Endodermal cell (in vitro differentiated cells): Measurements from ENCODE around the gene FAM89A. TPM values are rescaled to one million over a fixed set of nuclear protein-coding genes. Genes with fewer than 3 reads are reported as not detected.
A peak's percentile ranks its signal among the peaks of the same experiment; 100 is the strongest.
"Not testable (repeated sequence)": the region's sequence is repeated elsewhere in the genome, so short reads cannot be mapped to it uniquely, and the experiment has no call there.

Experiments
- DNase-seq: peaks from one replicate; pipeline ENCODE4 v3.0.0-alpha.2; 2017
- H3K27ac ChIP-seq: 2 replicates; pipeline ENCODE4 v1.5.1; 2013; ENCODE audit warnings: mild to moderate bottlenecking, low read depth, low read length, moderate library complexity
- H3K27me3 ChIP-seq: 2 replicates; pipeline ENCODE4 v1.6.1; 2013; ENCODE audit warnings: mild to moderate bottlenecking, low read length, moderate library complexity; ENCODE audit not compliant: insufficient read depth, control insufficient read depth, poor library complexity, severe bottlenecking
- H3K36me3 ChIP-seq: 2 replicates; pipeline ENCODE4 v1.7.0; 2013; ENCODE audit warnings: mild to moderate bottlenecking, low read length, moderate library complexity; ENCODE audit not compliant: control insufficient read depth, insufficient read depth
- H3K4me1 ChIP-seq: one replicate; pipeline ENCODE4 v1.7.0; 2013; ENCODE audit warnings: low read length; ENCODE audit not compliant: control insufficient read depth, insufficient read depth
- H3K4me3 ChIP-seq: 2 replicates; pipeline ENCODE4 v1.5.1; 2013; ENCODE audit warnings: mild to moderate bottlenecking, low read length, moderate library complexity
- H3K9ac ChIP-seq: 2 replicates; pipeline ENCODE4 v1.6.1; 2013; ENCODE audit warnings: mild to moderate bottlenecking, low read length, moderate library complexity; ENCODE audit not compliant: poor library complexity, severe bottlenecking; ENCODE audit errors: extremely low read depth
- H3K9me3 ChIP-seq: 2 replicates; pipeline ENCODE4 v1.6.1; 2013; ENCODE audit warnings: mild to moderate bottlenecking, low read length, moderate library complexity; ENCODE audit not compliant: control insufficient read depth
- H3K27ac Mint-ChIP-seq: 2 replicates; pipeline ENCODE4 v1.8.0; 2020; ENCODE audit warnings: mixed read lengths
- H3K27me3 Mint-ChIP-seq: 2 replicates; pipeline ENCODE4 v1.8.0; 2021; ENCODE audit warnings: mild to moderate bottlenecking, mixed read lengths; ENCODE audit not compliant: insufficient read depth
- H3K36me3 Mint-ChIP-seq: 2 replicates; pipeline ENCODE4 v1.8.0; 2020; ENCODE audit warnings: low read depth, mixed read lengths
- H3K4me1 Mint-ChIP-seq: 2 replicates; pipeline ENCODE4 v1.8.0; 2020; ENCODE audit warnings: mixed read lengths
- H3K4me3 Mint-ChIP-seq: 2 replicates; pipeline ENCODE4 v1.8.0; 2020; ENCODE audit warnings: mild to moderate bottlenecking, moderate library complexity, mixed read lengths
- H3K9me3 Mint-ChIP-seq: 2 replicates; pipeline ENCODE4 v1.8.0; 2020; ENCODE audit warnings: mild to moderate bottlenecking, mixed read lengths
- WGBS, 2 experiments: methylation state at CpG; one replicate each; pipeline versions ENCODE4 v1.1.5 to v1.1.7; 2013; ENCODE audit warnings: missing lambda C conversion rate in 2 of 2, mixed read lengths in 1 of 2; ENCODE audit not compliant: insufficient coverage in 1 of 2, insufficient read length in 1 of 2; 5-methylcytosine and 5-hydroxymethylcytosine counted together
- total RNA-seq, 2 donors: library from RNA; stranded (reverse); fragmentation: NEBNext Ultra II Directional in 1 of 2; extraction: Animal tissue kit (Norgen Biotek cat#: 25700) in 1 of 2; gene quantifications; 2 replicates in 1 of 2; 3 replicates in 1 of 2; pipeline ENCODE4 v1.2.1, GENCODE V29; 2021
- TF ChIP-seq, protein P1 (sequence below): fragments of 200-600 bp; sonication (generic); conservative IDR thresholded peaks from 2 replicates; pipeline ENCODE4 v1.5.0; 2021; ENCODE audit warnings: antibody characterized with exemption, mild to moderate bottlenecking

The FAM89A gene
- total RNA-seq, 2 donors from 2014 or later = 55.9 to 57.7 TPM

DNA sequence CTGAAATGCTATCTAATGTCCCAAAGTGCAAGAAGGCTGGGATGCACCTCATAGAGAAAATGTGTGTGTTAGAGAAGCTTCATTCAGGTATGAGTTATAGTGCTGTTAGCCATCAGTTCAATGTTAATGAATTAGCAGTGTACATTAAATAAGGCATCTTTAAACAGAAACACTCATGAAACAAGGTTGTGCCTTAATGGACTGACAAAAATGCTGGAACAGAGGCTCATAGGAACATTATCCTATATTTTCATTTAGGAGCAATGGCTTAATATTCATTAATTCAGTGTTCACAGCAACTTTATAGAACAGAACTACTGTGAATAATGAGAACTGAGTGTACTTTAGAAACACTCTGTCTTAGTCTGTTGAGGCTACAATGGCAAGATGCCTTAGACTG lies 15.2 kb upstream of the FAM89A start:
- no peak overlapping the region for H3K9ac ChIP-seq
- Mint-ChIP-seq H3K36me3 (no peaks in the 10 kb centered on the region), H3K9me3 (peaks cover 2% of the 10 kb centered on the region), H3K27ac (no peak overlapping the region), H3K27me3 (peaks cover 28% of the 10 kb centered on the region), H3K4me3 (no peak overlapping the region), H3K4me1 (peaks cover 9% of the 10 kb centered on the region)
- no peaks in the 10 kb centered on the region for H3K4me1 ChIP-seq
- no peaks in the 10 kb centered on the region for H3K27me3 ChIP-seq
- peaks cover 12% of the 10 kb centered on the region for H3K9me3 ChIP-seq
- TF ChIP-seq, protein P1, sequence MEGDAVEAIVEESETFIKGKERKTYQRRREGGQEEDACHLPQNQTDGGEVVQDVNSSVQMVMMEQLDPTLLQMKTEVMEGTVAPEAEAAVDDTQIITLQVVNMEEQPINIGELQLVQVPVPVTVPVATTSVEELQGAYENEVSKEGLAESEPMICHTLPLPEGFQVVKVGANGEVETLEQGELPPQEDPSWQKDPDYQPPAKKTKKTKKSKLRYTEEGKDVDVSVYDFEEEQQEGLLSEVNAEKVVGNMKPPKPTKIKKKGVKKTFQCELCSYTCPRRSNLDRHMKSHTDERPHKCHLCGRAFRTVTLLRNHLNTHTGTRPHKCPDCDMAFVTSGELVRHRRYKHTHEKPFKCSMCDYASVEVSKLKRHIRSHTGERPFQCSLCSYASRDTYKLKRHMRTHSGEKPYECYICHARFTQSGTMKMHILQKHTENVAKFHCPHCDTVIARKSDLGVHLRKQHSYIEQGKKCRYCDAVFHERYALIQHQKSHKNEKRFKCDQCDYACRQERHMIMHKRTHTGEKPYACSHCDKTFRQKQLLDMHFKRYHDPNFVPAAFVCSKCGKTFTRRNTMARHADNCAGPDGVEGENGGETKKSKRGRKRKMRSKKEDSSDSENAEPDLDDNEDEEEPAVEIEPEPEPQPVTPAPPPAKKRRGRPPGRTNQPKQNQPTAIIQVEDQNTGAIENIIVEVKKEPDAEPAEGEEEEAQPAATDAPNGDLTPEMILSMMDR = no peak
- no peaks in the 10 kb centered on the region for H3K36me3 ChIP-seq
- H3K27ac ChIP-seq = no peak overlapping the region
- no peak overlapping the region for H3K4me3 ChIP-seq
- DNase-seq = no peak

DNA sequence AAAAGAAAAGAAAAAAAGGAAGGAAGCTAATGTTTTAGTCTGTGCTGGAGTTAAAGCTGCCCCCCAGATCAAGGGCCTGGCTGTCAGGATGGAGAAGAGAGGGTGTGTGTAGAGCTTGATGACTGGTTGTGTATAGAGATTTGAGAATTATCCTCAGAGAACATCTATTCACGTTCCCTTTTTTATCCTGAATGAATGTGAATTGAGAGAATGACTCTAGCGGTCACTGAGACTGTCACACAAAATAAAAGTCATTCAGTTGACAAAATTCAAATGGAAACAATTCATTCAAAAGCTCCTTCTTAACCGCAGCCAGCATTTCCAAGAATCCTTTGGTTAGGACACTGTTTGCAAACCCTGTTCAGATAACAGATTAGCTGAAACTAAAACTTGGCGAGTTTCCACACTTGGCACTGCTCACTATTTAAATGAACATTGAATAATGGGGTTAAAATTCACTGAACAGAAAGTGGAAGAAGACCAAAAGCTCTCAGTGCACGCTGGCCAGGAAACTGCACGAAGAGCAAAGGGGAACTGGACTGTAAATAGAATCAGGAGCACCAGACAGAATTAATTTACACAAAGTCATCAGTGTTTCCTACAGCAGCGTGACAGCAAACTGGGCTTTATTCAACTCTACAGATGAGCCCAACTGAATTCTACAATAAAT lies 13.6 kb upstream of the FAM89A start:
- H3K27me3 Mint-ChIP-seq = peaks cover 40% of the 10 kb centered on the region
- no peak overlapping the region for H3K9ac ChIP-seq
- H3K27ac Mint-ChIP-seq = no peak overlapping the region
- H3K36me3 Mint-ChIP-seq = no peaks in the 10 kb centered on the region
- TF ChIP-seq, protein P1 = no peak
- H3K9me3 Mint-ChIP-seq = peaks cover 2% of the 10 kb centered on the region
- no peaks in the 10 kb centered on the region for H3K36me3 ChIP-seq
- H3K9me3 ChIP-seq = peaks cover 12% of the 10 kb centered on the region
- peak overlapping the region; percentile 24 for H3K27ac ChIP-seq
- no peak for DNase-seq
- H3K27me3 ChIP-seq = peaks cover 10% of the 10 kb centered on the region
- H3K4me3 ChIP-seq = no peak overlapping the region
- no peak overlapping the region for H3K4me3 Mint-ChIP-seq
- 75 to 85% methylated on average over 2 to 7 of the region's 7 CpGs for WGBS, 2 experiments
- H3K4me1 Mint-ChIP-seq = peaks cover 9% of the 10 kb centered on the region
- H3K4me1 ChIP-seq = no peaks in the 10 kb centered on the region

GRCh38 chr1:231052777-231053176 lies 12.7 kb upstream of the FAM89A start:
- DNase-seq = no peak
- H3K27ac ChIP-seq = no peak overlapping the region

DNA sequence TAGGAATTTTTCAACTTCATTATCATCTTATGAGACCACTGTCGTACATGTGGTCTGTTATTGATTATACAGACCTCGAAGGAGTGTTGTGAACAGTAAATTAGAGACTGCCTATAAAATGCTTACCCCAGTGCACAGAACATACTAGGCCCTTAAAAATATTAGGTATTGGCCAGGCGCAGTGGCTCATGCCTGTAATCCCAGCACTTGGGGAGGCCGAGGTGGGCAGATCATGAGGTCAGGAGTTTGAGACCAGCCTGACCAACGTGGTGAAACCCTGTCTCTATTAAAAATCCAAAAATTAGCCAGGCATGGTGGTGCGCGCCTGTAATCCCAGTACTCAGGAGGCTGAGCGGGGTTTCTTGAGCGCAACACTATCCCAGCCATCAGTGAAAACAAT lies 10.9 kb upstream of the FAM89A start:
- H3K27ac ChIP-seq, H3K27ac Mint-ChIP-seq, H3K4me1 ChIP-seq, H3K4me3 Mint-ChIP-seq, H3K4me3 ChIP-seq, H3K36me3 ChIP-seq, H3K9me3 Mint-ChIP-seq, H3K36me3 Mint-ChIP-seq, DNase-seq, H3K4me1 Mint-ChIP-seq, H3K9ac ChIP-seq: not testable (repeated sequence)
- H3K9me3 ChIP-seq = peaks cover 23% of the 10 kb centered on the region
- WGBS, 2 experiments = 84 to 86% methylated on average over 8 to 9 of the region's 9 CpGs
- H3K27me3 Mint-ChIP-seq = peaks cover 56% of the 10 kb centered on the region
- peaks cover 32% of the 10 kb centered on the region for H3K27me3 ChIP-seq

More at GRCh38 chr1:231052777-231053176, 12.7 kb upstream of the FAM89A start:
- Histone ChIP-seq H3K9me3 (peaks cover 12% of the 10 kb centered on the region), H3K36me3 (no peaks in the 10 kb centered on the region), H3K27me3 (peaks cover 18% of the 10 kb centered on the region), H3K4me3 (no peak overlapping the region), H3K4me1 (no peaks in the 10 kb centered on the region), H3K9ac (no peak overlapping the region)
- H3K9me3 Mint-ChIP-seq = peaks cover 2% of the 10 kb centered on the region
- peaks cover 48% of the 10 kb centered on the region for H3K27me3 Mint-ChIP-seq
- TF ChIP-seq, protein P1 = no peak
- no peak overlapping the region for H3K27ac Mint-ChIP-seq
- WGBS, 2 experiments = 94 to 100% methylated on average over 2 to 8 of the region's 8 CpGs
- peaks cover 7% of the 10 kb centered on the region for H3K4me1 Mint-ChIP-seq
- no peak overlapping the region for H3K4me3 Mint-ChIP-seq
- no peaks in the 10 kb centered on the region for H3K36me3 Mint-ChIP-seq
